OCI-LY7 (cell line): ENCODE data around the gene AIP. TPM values are rescaled to one million over a fixed set of nuclear protein-coding genes. Genes with fewer than 3 reads are reported as not detected.

Source experiments
- BruUV-seq: library from RNA; stranded (reverse); fragments of 400-500 nt; replicated peaks from 2 replicates; lab custom pipeline; 2021; lab: Mats Ljungman, UMichigan
- CTCF ChIA-PET: fragments of 300-600 bp; sonication (Branson Sonifier 250); formaldehyde crosslinking; loops from one replicate; lab custom pipeline; 2022; ENCODE audit warnings: antibody characterized with exemption; ENCODE audit not compliant: unreplicated experiment; lab: Charles Lee
- POLR2A ChIA-PET: fragments of 300-600 bp; sonication (Branson Sonifier 250); formaldehyde crosslinking; loops from one replicate; lab custom pipeline; 2022; ENCODE audit warnings: antibody characterized with exemption; lab: Charles Lee
- DNase-seq: peaks from one replicate; pipeline ENCODE4 v3.0.0-alpha.2; 2015; ENCODE audit warnings: low spot score
- H2AFZ ChIP-seq: fragments of 200-600 bp; sonication (generic), shearing (Covaris generic); 2 replicates; pipeline ENCODE4 v1.6.1; 2014; ENCODE audit warnings: mild to moderate bottlenecking, antibody characterized with exemption, low read length, moderate library complexity
- H3K27ac ChIP-seq: fragments of 200-600 bp; sonication (generic); 2 replicates; pipeline ENCODE4 v1.5.1; 2014; ENCODE audit warnings: mixed run types, low read depth, mild to moderate bottlenecking, moderate library complexity, low read length, inconsistent platforms; ENCODE audit not compliant: poor library complexity, severe bottlenecking
- H3K36me3 ChIP-seq: fragments of 200-600 bp; sonication (generic); 2 replicates; pipeline ENCODE4 v1.6.1; 2014; ENCODE audit warnings: mild to moderate bottlenecking, antibody characterized with exemption, low read length, moderate library complexity, mixed read lengths; ENCODE audit not compliant: insufficient read depth
- H3K4me1 ChIP-seq: fragments of 200-600 bp; sonication (generic); 2 replicates; pipeline ENCODE4 v1.5.1; 2014; ENCODE audit warnings: mild to moderate bottlenecking, low read length; ENCODE audit not compliant: insufficient read depth, poor library complexity, severe bottlenecking
- H3K4me2 ChIP-seq: fragments of 200-600 bp; sonication (generic); 2 replicates; pipeline ENCODE4 v1.6.1; 2014; ENCODE audit warnings: mild to moderate bottlenecking, low read length
- H3K4me3 ChIP-seq: fragments of 200-600 bp; sonication (generic); 2 replicates; pipeline ENCODE4 v1.5.1; 2014; ENCODE audit warnings: mild to moderate bottlenecking, low read depth, low read length; ENCODE audit not compliant: poor library complexity, severe bottlenecking
- H3K79me2 ChIP-seq: fragments of 200-600 bp; sonication (generic); 2 replicates; pipeline ENCODE4 v1.6.1; 2016; ENCODE audit warnings: low read depth, mild to moderate bottlenecking, low read length, moderate library complexity, mixed read lengths; ENCODE audit not compliant: insufficient read depth
- H3K9me2 ChIP-seq: fragments of 200-600 bp; sonication (generic); 2 replicates; pipeline ENCODE4 v1.6.1; 2016; ENCODE audit warnings: mild to moderate bottlenecking, low read length, mixed read lengths; ENCODE audit not compliant: insufficient read depth
- H3K9me3 ChIP-seq: fragments of 200-600 bp; sonication (generic); 2 replicates; pipeline ENCODE4 v1.6.1; 2014; ENCODE audit warnings: mild to moderate bottlenecking, mixed run types, low read length, mixed read lengths
- H4K20me1 ChIP-seq: fragments of 200-600 bp; sonication (generic); 2 replicates; pipeline ENCODE4 v1.6.1; 2014; ENCODE audit warnings: mild to moderate bottlenecking, antibody characterized with exemption, low read length, moderate library complexity, mixed read lengths; ENCODE audit not compliant: insufficient read depth
- CTCF ChIP-seq: fragments of 200-600 bp; sonication (generic); conservative IDR thresholded peaks from 2 replicates; pipeline ENCODE4 v1.5.1; 2014; ENCODE audit warnings: mild to moderate bottlenecking, antibody characterized with exemption, low read length, moderate library complexity, mixed read lengths
- EZH2phosphoT487 ChIP-seq: fragments of 200-600 bp; sonication (generic); IDR thresholded peaks from 2 replicates; pipeline ENCODE4 v1.6.1; 2018; ENCODE audit warnings: low read depth, borderline replicate concordance, mild to moderate bottlenecking, mixed run types, antibody characterized with exemption, low read length, moderate library complexity, mixed read lengths
- intact Hi-C: fragments of 100-400 bp; cut with micrococcal nuclease; formaldehyde crosslinking; loops from one replicate; pipeline ENCODE4 v1.10.0; 2022; ENCODE audit not compliant: unreplicated experiment
- total RNA-seq, 2 experiments: library from RNA; depleted of rRNA in 1 of 2; stranded (reverse); fragments of >200 nt in 1 of 2; shearing (Covaris generic) in 1 of 2; gene quantifications; 2 replicates each; pipeline ENCODE4 v1.2.3, GENCODE V29; 2014 to 2022

The AIP gene
- total RNA-seq, 2 experiments from 2014 or later: 112 to 125 TPM

GRCh38 chr11:67489203-67489884, 6.5 kb downstream of the AIP start:
- H3K4me2 ChIP-seq: no peak overlapping the region
- no peaks in the 10 kb centered on the region for H3K9me3 ChIP-seq
- peaks cover 17% of the 10 kb centered on the region; the same call in 1 of the 2 replicates for H3K79me2 ChIP-seq
- intact Hi-C loops: no loop called here
- H4K20me1 ChIP-seq: no peaks in the 10 kb centered on the region
- peaks cover 68% of the 10 kb centered on the region for H3K36me3 ChIP-seq
- ChIA-PET POLR2A (no interaction called here), CTCF (no interaction called here)
- BruUV-seq: no TSS peak
- no peak for DNase-seq
- no peak overlapping the region for H2AFZ ChIP-seq
- H3K27ac ChIP-seq: no peak overlapping the region
- TF ChIP-seq CTCF (no peak), EZH2phosphoT487 (no peak)
- no peak overlapping the region for H3K4me3 ChIP-seq
- H3K9me2 ChIP-seq: no peaks in the 10 kb centered on the region
- H3K4me1 ChIP-seq: peaks cover 27% of the 10 kb centered on the region

GRCh38 chr11:67489885-67490726, 7.3 kb downstream of the AIP start:
- CTCF ChIA-PET: no interaction called here

More at GRCh38 chr11:67489885-67490726, 7.3 kb downstream of the AIP start:
- intact Hi-C loops: no loop called here
- DNase-seq: no peak
- Histone ChIP-seq H3K27ac (no peak overlapping the region), H3K9me3 (no peaks in the 10 kb centered on the region), H3K9me2 (no peaks in the 10 kb centered on the region), H2AFZ (no peak overlapping the region), H3K4me2 (no peak overlapping the region), H3K4me3 (no peak overlapping the region), H3K4me1 (peaks cover 19% of the 10 kb centered on the region), H4K20me1 (no peaks in the 10 kb centered on the region), H3K79me2 (peaks cover 13% of the 10 kb centered on the region; the same call in 1 of the 2 replicates), H3K36me3 (peaks cover 68% of the 10 kb centered on the region)
- POLR2A ChIA-PET: no interaction called here
- TF ChIP-seq EZH2phosphoT487: no peak
- TF ChIP-seq CTCF: no peak
- BruUV-seq: TSS peak; percentile 82
